NCI-H1105 treated with DMSO at 0.1 percent for 48 hours (cell line): ENCODE measurements around the gene TRIP6.
"Not testable (repeated sequence)": the region's sequence is repeated elsewhere in the genome, so short reads cannot be mapped to it uniquely, and the experiment has no call there.

Source experiments
- DNase-seq: peaks from one replicate; lab custom pipeline; 2025; lab: John Stamatoyannopoulos, UW

TRIP6 gene

GRCh38 chr7:100837099-100837836 is 29.9 kb upstream of the TRIP6 start:
- peak; percentile 91 for DNase-seq

- no peak for DNase-seq
These were observed 27.8 kb upstream of the TRIP6 start for GRCh38 chr7:100839361-100839760.

GRCh38 chr7:100840470-100841100 is 26.6 kb upstream of the TRIP6 start:
- no peak for DNase-seq

- DNase-seq: no peak
These were observed 19.8 kb upstream of the TRIP6 start for GRCh38 chr7:100847360-100847759.

GRCh38 chr7:100852048-100852872 is 14.9 kb upstream of the TRIP6 start, which contains the start of gene SLC12A9:
Gene SLC12A9, plus strand, starts transcription at chr7:100852713. Its CDS starts 1,485 bp downstream, at chr7:100854198.
- peak; percentile 95 for DNase-seq

- no peak for DNase-seq
These were observed 12.9 kb upstream of the TRIP6 start for GRCh38 chr7:100854146-100854895.

GRCh38 chr7:100854899-100855298 is 12.3 kb upstream of the TRIP6 start:
- DNase-seq: not testable (repeated sequence)

GRCh38 chr7:100855515-100855914 is 11.7 kb upstream of the TRIP6 start:
- DNase-seq: no peak

- DNase-seq: no peak
These were observed 10.3 kb upstream of the TRIP6 start for GRCh38 chr7:100856871-100857282.

GRCh38 chr7:100859856-100860255 is 7.3 kb upstream of the TRIP6 start:
- no peak for DNase-seq

- no peak for DNase-seq
These were observed 6.2 kb upstream of the TRIP6 start for GRCh38 chr7:100860702-100861615.

- DNase-seq: no peak
These were observed 5.6 kb upstream of the TRIP6 start for GRCh38 chr7:100861616-100861985.

- no peak for DNase-seq
These were observed 3.7 kb upstream of the TRIP6 start for GRCh38 chr7:100863406-100863950.

GRCh38 chr7:100864263-100864845 is 2.8 kb upstream of the TRIP6 start:
- DNase-seq: no peak

GRCh38 chr7:100865372-100865911 is 1.7 kb upstream of the TRIP6 start:
- DNase-seq: peak; percentile 71

GRCh38 chr7:100865938-100866728 is 1.1 kb upstream of the TRIP6 start:
- peak; percentile 79 for DNase-seq

- no peak for DNase-seq
These were observed 503 bp upstream of the TRIP6 start for GRCh38 chr7:100866729-100867039.

- no peak for DNase-seq
These were observed 744 bp downstream of the TRIP6 start for GRCh38 chr7:100867776-100868485.
